HG03139 (cell line): Measurements from ENCODE around the gene PRKAG3.
"Not testable (repeated sequence)": the region's sequence is repeated elsewhere in the genome, so short reads cannot be mapped to it uniquely, and the experiment has no call there.

Source experiments
- ATAC-seq: cut with Tn5 transposase; IDR thresholded peaks from one replicate; pipeline ENCODE4 v1.9.1; 2021; ENCODE audit not compliant: unreplicated experiment

The PRKAG3 gene

DNA sequence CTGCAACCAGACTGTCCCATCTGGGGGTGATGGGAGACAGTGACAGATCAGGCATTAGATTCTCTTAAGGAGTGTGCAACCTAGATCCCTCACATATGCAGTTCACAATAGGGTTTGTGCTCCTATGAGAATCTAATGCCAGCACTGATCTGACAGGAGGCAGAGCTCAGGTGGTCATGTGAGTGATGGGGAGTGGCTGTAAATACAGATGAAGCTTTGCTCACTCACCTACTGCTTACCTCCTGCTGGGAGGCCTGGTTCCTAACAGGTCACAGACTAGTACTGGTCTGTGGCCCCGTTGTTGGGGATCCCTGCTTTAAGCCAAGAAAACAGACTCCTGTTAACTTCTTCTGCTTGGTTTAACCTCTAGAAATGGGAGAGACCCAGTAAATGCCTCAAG, 46.5 kb downstream of the PRKAG3 start:
- ATAC-seq, result no peak

DNA sequence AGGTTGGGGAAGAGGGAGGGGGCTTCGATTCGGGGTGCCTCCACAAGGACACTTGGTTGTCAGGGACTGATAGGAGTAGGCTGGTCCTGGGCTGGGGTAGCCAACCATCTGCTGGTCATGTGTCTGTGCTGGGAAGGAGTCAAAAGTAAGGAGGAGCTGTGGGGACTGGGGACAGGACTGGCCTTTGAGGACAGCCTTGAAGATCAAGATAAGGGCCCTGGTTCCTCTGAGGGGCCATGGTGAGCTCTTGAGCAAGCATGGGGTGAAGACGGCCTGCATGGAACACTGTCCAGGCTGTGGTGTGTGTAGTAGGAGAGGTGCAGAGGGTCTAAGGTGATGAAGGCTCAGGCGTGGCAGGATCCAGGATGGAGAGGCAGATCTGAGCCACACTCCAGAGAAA, 47.9 kb downstream of the PRKAG3 start:
- no peak for ATAC-seq

DNA sequence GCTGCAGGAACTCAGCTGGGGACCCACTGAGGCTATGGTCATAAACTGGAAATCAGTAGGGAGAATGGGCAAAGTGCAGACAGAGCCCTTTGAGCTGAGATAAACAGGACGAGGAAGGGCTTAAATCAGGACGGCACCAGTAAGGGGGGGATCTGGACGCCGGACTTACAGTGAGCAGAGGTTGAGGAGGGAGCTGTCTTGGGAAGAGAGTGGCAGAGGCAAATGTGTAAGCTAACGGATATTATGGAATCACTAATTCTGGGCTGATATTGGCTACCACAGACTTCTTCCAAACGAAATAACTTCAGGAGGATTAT, 49.1 kb downstream of the PRKAG3 start:
- ATAC-seq, result no peak

DNA sequence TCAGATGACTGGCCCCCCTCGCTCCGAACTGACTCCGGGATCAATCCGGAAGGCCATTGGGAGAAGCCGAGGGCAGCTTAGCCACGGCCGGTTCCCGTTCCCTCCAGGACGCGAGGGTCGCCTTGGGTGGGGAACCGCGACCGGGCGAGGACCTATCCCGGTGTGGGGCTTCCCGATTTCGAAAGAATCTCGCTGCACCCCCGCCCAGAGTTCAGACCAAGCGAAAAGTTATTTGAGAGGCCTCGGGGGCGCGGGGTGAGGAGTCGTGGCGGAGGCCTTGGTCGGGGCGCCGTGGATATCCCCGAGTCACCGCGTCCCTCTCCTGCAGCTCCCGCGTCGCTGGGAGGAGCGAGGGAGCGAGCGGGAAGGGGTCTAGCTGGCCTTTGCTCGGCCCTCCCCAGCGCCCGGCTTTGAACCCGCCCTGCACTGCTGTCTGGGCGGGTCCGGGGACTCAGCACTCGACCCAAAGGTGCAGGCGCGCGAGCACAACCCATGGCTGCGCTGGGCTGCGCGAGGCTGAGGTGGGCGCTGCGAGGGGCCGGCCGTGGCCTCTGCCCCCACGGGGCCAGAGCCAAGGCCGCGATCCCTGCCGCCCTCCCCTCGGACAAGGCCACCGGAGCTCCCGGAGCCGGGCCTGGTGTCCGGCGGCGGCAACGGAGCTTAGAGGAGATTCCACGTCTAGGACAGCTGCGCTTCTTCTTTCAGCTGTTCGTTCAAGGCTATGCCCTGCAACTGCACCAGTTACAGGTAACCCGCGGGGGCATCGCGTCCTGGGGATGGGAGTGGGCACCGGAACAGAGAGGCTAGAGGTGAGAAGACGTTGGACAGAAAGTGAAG, 49.7 kb downstream of the PRKAG3 start, which contains the start of gene CYP27A1:
Gene CYP27A1 (plus strand): TSS at position 457 of the 837 bp plus-strand sequence. CDS start 36 bp downstream, at position 493.
- ATAC-seq, result no peak

DNA sequence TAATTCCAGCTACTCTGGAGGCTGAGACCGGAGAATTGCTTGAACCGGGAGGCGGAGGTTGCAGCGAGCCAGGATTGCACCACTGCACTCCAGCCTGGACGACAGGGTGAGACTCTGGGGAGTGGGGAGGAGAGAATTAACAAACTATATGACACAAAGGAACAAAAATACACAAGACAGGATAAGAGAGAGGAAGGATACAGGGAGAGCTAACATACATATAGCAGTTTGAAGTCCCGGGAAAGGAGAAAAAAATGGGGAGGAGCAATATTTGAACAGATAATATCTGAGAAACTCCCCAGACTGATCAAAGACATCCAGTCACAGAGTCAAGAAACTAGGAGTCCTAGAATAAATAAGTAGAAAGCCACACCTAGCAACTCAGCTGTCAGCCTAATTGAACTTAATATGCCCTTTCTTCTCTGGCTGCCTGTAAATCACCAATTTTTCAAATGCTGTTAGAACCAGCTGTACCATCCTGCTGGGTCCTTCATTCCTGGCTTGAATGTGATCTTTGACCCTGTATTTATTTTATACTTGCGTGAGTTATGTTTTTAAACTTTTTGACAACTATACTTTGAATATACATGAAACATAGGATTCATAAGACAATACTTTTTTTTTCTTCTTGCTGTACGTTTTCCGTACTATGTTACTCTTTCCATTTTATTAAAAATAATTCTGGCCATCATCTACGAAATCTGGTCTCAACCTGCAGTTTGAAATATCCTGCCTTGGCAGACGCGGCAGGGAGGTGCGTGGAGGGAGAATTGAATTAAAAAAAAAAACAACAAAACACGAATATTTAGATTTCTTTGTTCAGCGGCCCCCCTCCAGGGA, 50.5 kb downstream of the PRKAG3 start:
- no peak for ATAC-seq

DNA sequence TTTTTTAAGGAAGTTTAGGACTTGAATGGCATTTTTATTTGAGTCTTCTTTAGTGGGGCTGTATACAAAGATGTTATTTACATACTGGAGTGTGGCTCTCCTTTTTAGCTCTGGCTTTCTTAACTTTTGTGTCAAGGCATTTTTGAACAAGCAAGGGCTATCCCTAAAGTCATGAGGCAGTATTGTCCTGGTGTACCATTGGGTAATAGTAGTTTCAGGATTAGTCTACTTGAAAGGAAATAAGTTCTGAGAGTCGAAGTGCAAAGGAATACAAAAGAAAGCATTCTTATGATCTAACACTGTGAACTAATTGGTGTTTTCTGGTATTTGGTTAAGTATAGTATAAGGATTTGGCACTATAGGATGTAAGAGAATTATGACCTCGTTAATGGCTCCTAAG, 51.6 kb downstream of the PRKAG3 start:
- ATAC-seq, result no peak

DNA sequence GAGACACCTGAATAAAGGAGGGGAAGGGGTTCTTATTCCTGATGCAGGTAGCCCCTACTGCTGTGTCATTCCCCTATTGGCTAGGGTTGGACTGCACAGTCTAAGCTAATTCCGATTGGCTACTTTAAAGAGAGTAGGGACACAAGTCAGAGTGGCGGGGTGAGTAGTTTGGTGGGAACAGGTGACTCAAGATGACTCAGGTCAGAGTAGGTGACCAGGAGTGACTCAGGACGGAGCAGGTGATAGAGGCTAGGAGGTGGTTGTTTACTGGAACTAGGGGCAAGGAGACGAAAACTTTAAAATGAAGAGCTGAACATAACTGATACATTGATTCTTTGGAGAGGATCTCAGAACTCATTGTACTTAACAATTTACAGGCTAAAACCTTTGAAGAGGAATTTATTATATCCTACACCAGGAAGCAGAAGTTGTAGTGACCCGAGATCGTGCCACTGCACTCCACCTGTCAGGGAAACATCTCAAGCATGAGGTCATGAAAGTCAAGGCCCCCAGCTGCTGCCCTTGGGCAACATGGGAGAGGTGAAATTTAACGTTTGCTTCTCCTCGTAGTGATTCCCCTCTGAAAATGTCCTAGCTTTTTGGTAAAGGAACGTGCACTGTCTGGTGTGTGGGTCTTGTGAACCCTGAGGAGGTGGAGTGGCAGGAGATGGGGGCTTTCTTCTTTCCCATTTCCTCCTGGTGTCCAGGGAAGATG, 54.2 kb downstream of the PRKAG3 start:
- ATAC-seq, result no peak

DNA sequence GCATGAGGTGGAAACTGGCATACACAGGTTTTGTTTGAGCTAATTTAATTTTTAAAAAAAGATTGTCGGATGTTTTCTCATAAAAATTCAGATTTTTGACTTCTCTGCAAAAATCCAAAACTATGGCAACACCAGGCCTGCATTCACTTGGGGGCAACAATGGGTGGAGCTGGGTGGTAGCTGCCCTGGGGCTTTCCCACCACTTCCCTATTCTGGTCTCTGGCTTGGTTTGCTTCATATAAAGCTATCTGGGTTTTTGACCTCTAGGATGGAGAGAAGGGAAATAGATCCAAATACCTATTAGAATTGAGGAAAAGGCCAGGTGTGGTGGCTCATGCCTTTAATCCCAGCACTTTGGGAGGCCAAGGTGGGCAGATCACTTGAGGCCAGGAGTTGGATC, 55.1 kb downstream of the PRKAG3 start:
- no peak for ATAC-seq

DNA sequence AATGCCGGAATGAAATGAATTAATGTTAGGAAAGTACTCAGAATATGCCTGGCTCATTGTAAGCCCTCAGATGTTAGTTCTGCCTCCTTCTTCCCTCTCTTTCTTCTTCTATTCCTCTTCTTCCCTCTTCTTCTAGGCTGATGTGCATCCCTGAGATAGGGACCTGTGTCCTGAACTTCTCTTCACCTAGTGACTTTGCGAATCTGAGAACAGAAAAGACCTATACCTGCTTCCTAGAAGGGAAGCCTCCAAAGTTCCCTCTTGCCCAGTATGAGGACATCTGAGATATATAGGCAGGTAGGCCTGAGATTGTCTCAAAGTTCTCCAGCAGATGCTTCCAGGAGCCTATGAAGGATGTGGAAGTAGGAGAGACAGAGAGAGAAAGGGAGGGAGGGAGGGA, 57.7 kb downstream of the PRKAG3 start:
- ATAC-seq, result no peak

DNA sequence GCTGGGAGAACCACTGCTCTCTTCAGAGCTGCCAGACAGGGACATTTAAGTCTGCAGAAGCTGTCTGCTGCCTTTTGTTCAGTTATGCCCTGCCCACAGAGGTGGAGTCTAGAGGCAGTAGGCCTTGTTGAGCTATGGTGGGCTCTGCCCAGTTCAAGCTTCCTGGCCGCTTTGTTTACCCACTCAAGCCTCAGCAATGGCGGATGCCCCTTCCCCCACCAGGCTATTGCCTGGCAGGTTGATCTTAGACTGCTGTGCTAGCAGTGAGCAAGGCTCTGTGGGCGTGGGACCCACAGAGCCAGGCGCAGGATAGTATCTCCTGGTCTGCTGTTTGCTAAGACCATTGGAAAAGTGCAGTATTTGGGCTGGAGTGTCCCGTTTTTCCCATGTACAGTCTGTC, 58.8 kb downstream of the PRKAG3 start:
- ATAC-seq, result not testable (repeated sequence)
